Esophagus squamous epithelium (tissue), 5 donors: ENCODE results near the gene ARVCF. TPM values are rescaled to one million over a fixed set of nuclear protein-coding genes. Genes with fewer than 3 reads are reported as not detected.

ENCODE experiments used
- DNase-seq: peaks from one replicate; lab custom pipeline; 2025; lab: John Stamatoyannopoulos, UW
- H3K27ac ChIP-seq, 4 donors: fragments of 200-600 bp; sonication (generic); one replicate each; pipeline ENCODE4 v1.5.1; 2016 to 2019; ENCODE audit warnings: mild to moderate bottlenecking in 1 of 4
- H3K27me3 ChIP-seq, 4 donors: fragments of 200-600 bp; sonication (generic); 1 replicate in 3 of 4; 2 replicates in 1 of 4; pipeline versions ENCODE4 v1.5.1 to v1.6.0; 2017 to 2021; ENCODE audit warnings: antibody characterized with exemption in 1 of 4
- H3K36me3 ChIP-seq, 3 donors: fragments of 200-600 bp; sonication (generic); one replicate each; pipeline ENCODE4 v1.5.1; 2016 to 2019
- H3K4me1 ChIP-seq, 3 donors: fragments of 200-600 bp; sonication (generic); one replicate each; pipeline ENCODE4 v1.5.1; 2017 to 2019
- H3K4me3 ChIP-seq, 4 donors: fragments of 200-600 bp; sonication (generic); 1 replicate in 3 of 4; 2 replicates in 1 of 4; pipeline ENCODE4 v1.5.1; 2016 to 2019; ENCODE audit warnings: mild to moderate bottlenecking in 2 of 4, moderate library complexity in 1 of 4
- H3K9me3 ChIP-seq, 3 donors: fragments of 200-600 bp; sonication (generic); one replicate each; pipeline ENCODE4 v1.5.1; 2016 to 2019
- CTCF ChIP-seq, 6 experiments: fragments of 450-650 bp in 4 of 6; fragments of 200-600 bp in 2 of 6; sonication (generic) in 2 of 6; IDR thresholded peaks; one replicate each; pipeline ENCODE4 v1.5.1; 2016 to 2019; ENCODE audit warnings: antibody characterized with exemption in 6 of 6, mild to moderate bottlenecking in 4 of 6, moderate library complexity in 4 of 6
- POLR2A ChIP-seq, 4 donors: fragments of 450-650 bp; IDR thresholded peaks; one replicate each; pipeline ENCODE4 v1.6.1; 2017; ENCODE audit warnings: antibody characterized with exemption in 4 of 4, mild to moderate bottlenecking in 4 of 4, moderate library complexity in 3 of 4
- WGBS, 2 donors: methylation state at CpG; one replicate each; pipeline ENCODE4 v1.1.5; 2018; 5-methylcytosine and 5-hydroxymethylcytosine counted together
- intact Hi-C: fragments of 100-400 bp; cut with DNase I; formaldehyde crosslinking; loops from one replicate; pipeline ENCODE4 v1.15.0; 2022
- total RNA-seq, 4 donors: library from RNA; depleted of rRNA; stranded (reverse); fragments of >200 nt; gene quantifications; one replicate each; pipeline ENCODE4 v1.1.0, GENCODE V29; 2016
- donor health status: DM: yes; HTN: yes; CAD: no.

Gene ARVCF
- total RNA-seq, 4 donors from 2014 or later = 3.1 to 10.9 (median 7.1) TPM

GRCh38 chr22:19988965-19989724 is 27.5 kb downstream of the ARVCF start:
- Histone ChIP-seq H3K9me3 (no peaks in the 10 kb centered on the region), H3K36me3 (no peaks in the 10 kb centered on the region), H3K4me1 (peaks cover 22 to 61% (median 28%) of the 10 kb centered on the region in 3 donors), H3K27ac (no peak overlapping the region), H3K27me3 (no peaks in the 10 kb centered on the region), H3K4me3 (no peak overlapping the region)
- WGBS, 2 donors = 65% methylated on average over 2 to 6 of the region's 18 CpGs
- DNase-seq = no peak
- TF ChIP-seq CTCF (IDR thresholded peaks at IDR 0.05) = no peak
- no peak for TF ChIP-seq POLR2A (IDR thresholded peaks at IDR 0.05)
- intact Hi-C loops = no loop called here

DNA sequence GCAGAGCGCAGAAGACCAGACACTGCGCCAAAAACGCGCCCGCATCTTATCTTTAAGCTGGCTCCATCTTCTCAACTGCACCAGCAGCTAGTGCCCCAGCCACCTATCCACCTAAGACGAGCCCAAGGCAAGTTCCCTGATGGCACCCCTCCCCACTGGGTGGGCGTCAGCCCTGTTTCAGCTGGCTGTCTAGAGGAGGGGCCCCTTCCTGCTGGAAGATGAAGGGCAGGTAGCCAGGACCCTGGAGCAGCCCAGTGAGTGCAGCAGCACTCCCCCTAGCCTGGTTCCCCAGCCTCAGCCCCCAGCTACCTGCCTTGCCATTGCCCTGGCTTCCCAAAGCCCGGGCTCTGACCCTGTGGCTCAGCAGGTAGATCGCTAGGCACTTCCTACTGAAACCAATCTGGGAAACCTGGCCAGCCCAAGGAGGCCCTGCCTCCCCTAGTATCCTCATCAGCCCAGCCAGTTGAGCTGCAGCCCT is 28.3 kb downstream of the ARVCF start:
- Histone ChIP-seq H3K9me3 (no peaks in the 10 kb centered on the region), H3K27me3 (no peaks in the 10 kb centered on the region), H3K4me3 (no peak overlapping the region), H3K36me3 (no peaks in the 10 kb centered on the region), H3K27ac (no peak overlapping the region), H3K4me1 (peaks cover 28 to 68% (median 36%) of the 10 kb centered on the region in 3 donors)
- TF ChIP-seq CTCF (IDR thresholded peaks at IDR 0.05) (no peak), POLR2A (IDR thresholded peaks at IDR 0.05) (no peak)
- DNase-seq = no peak
- 96% methylated on average over 5 of the region's 9 CpGs; no CpG with 5 or more reads in 1 of the 2 donors for WGBS, 2 donors
- intact Hi-C loops = no loop called here

- 91 to 100% methylated on average over 5 to 6 of the region's 24 CpGs for WGBS, 2 donors
- peaks cover 28 to 72% (median 39%) of the 10 kb centered on the region in 3 donors for H3K4me1 ChIP-seq
- H3K27ac ChIP-seq = peak overlapping the region in 2 of 4 donors; percentile 87 to 91
- no peaks in the 10 kb centered on the region for H3K36me3 ChIP-seq
- intact Hi-C loops = no loop called here
- no peak for TF ChIP-seq POLR2A (IDR thresholded peaks at IDR 0.05)
- TF ChIP-seq CTCF (IDR thresholded peaks at IDR 0.05) = no peak
- DNase-seq = no peak
- H3K9me3 ChIP-seq = no peaks in the 10 kb centered on the region
- peak overlapping the region in 3 of 4 donors; percentile 51 to 84 (median 67) for H3K4me3 ChIP-seq
- no peaks in the 10 kb centered on the region for H3K27me3 ChIP-seq
Observed at GRCh38 chr22:19987394-19988306, 29.0 kb downstream of the ARVCF start.

- peaks cover 28 to 67% (median 35%) of the 10 kb centered on the region in 3 donors for H3K4me1 ChIP-seq
- H3K36me3 ChIP-seq = peaks cover 0 to 2% (median 0%) of the 10 kb centered on the region in 3 donors
- peak overlapping the region; percentile 51 to 84 (median 70) for H3K4me3 ChIP-seq
- no peaks in the 10 kb centered on the region for H3K27me3 ChIP-seq
- DNase-seq = no peak
- TF ChIP-seq CTCF (IDR thresholded peaks at IDR 0.05) (no peak), POLR2A (IDR thresholded peaks at IDR 0.05) (peak in 2 of 4 donors; percentile 61 to 75)
- WGBS, 2 donors = 0% methylated on average over 1 of the region's 76 CpGs; no CpG with 5 or more reads in 1 of the 2 donors
- H3K27ac ChIP-seq = peak overlapping the region; percentile 74 to 91 (median 84)
- intact Hi-C loops = no loop called here
- H3K9me3 ChIP-seq = no peaks in the 10 kb centered on the region
Observed at GRCh38 chr22:19986410-19987341, 29.9 kb downstream of the ARVCF start.
